ENCODE measurements around the gene MIDN. TPM values are rescaled to one million over a fixed set of nuclear protein-coding genes. Genes with fewer than 3 reads are reported as not detected.

MIDN gene
- total RNA-seq, 2 donors from 2014 or later = 35.8 to 42.9 TPM

- no peak for TF ChIP-seq POLR2AphosphoS5 (IDR thresholded peaks at IDR 0.05)
- TF ChIP-seq POLR2A (IDR thresholded peaks at IDR 0.05) = no peak
- no peak for TF ChIP-seq CTCF (IDR thresholded peaks at IDR 0.05)
- 83% methylated on average over 28 of the region's 35 CpGs for WGBS
- H3K27ac ChIP-seq = no peak overlapping the region
- no peak for DNase-seq (ENCODE audit: low spot score)
- no peaks in the 10 kb centered on the region for H3K4me1 ChIP-seq (replicated peaks)
- no peak overlapping the region for H3K4me3 ChIP-seq
- no peaks in the 10 kb centered on the region for H3K9me3 ChIP-seq
- intact Hi-C loops (cut with DNase I) = no loop called here
- peaks cover 2% of the 10 kb centered on the region for H3K27me3 ChIP-seq (replicated peaks; ENCODE audit: insufficient read depth)
- H3K36me3 ChIP-seq = no peaks in the 10 kb centered on the region
These were observed 45.6 kb downstream of the MIDN start for GRCh38 chr19:1293782-1294604.

- Histone ChIP-seq H3K36me3 (no peaks in the 10 kb centered on the region), H3K9me3 (no peaks in the 10 kb centered on the region), H3K27ac (no peak overlapping the region), H3K4me3 (no peak overlapping the region), H3K27me3 (replicated peaks; ENCODE audit: insufficient read depth) (no peaks in the 10 kb centered on the region), H3K4me1 (replicated peaks) (no peaks in the 10 kb centered on the region)
- intact Hi-C loops (cut with DNase I) = no loop called here
- DNase-seq (ENCODE audit: low spot score) = no peak
- TF ChIP-seq POLR2A (IDR thresholded peaks at IDR 0.05) (no peak), POLR2AphosphoS5 (IDR thresholded peaks at IDR 0.05) (no peak), CTCF (IDR thresholded peaks at IDR 0.05) (no peak)
- 82% methylated on average over 14 of the region's 14 CpGs for WGBS
These were observed 46.3 kb downstream of the MIDN start for GRCh38 chr19:1294688-1295087.

- intact Hi-C loops (cut with DNase I) = no loop called here
- Histone ChIP-seq H3K27me3 (replicated peaks; ENCODE audit: insufficient read depth) (no peaks in the 10 kb centered on the region), H3K4me3 (no peak overlapping the region), H3K4me1 (replicated peaks) (no peaks in the 10 kb centered on the region), H3K27ac (no peak overlapping the region), H3K36me3 (no peaks in the 10 kb centered on the region), H3K9me3 (no peaks in the 10 kb centered on the region)
- 25% methylated on average over 45 of the region's 82 CpGs for WGBS
- DNase-seq (ENCODE audit: low spot score) = no peak
- TF ChIP-seq CTCF (IDR thresholded peaks at IDR 0.05) = no peak
- TF ChIP-seq POLR2AphosphoS5 (IDR thresholded peaks at IDR 0.05) = no peak
- TF ChIP-seq POLR2A (IDR thresholded peaks at IDR 0.05) = no peak
These were observed 47.0 kb downstream of the MIDN start for GRCh38 chr19:1295169-1296012.

- Histone ChIP-seq H3K4me1 (replicated peaks) (no peaks in the 10 kb centered on the region), H3K9me3 (no peaks in the 10 kb centered on the region), H3K36me3 (no peaks in the 10 kb centered on the region), H3K27me3 (replicated peaks; ENCODE audit: insufficient read depth) (no peaks in the 10 kb centered on the region), H3K27ac (no peak overlapping the region), H3K4me3 (no peak overlapping the region)
- TF ChIP-seq CTCF (IDR thresholded peaks at IDR 0.05) = no peak
- no peak for TF ChIP-seq POLR2A (IDR thresholded peaks at IDR 0.05)
- no peak for TF ChIP-seq POLR2AphosphoS5 (IDR thresholded peaks at IDR 0.05)
- intact Hi-C loops (cut with DNase I) = no loop called here
- DNase-seq (ENCODE audit: low spot score) = no peak
- WGBS = 83% methylated on average over 9 of the region's 13 CpGs
These were observed 47.7 kb downstream of the MIDN start for GRCh38 chr19:1296078-1296477.
